Aorta (tissue), 5 donors: ENCODE data around the gene DNAH5. TPM values are rescaled to one million over a fixed set of nuclear protein-coding genes. Genes with fewer than 3 reads are reported as not detected.

Source experiments
- ATAC-seq: fragments of 200-7000 bp; cut with Tn5 transposase; one replicate; pipeline ENCODE4 v1.9.1; 2022; ENCODE audit warnings: moderate library complexity; ENCODE audit not compliant: low FRiP score
- DNase-seq, 2 donors: peaks; one replicate each; pipeline ENCODE4 v3.0.0-alpha.2; 2020
- H3K27ac ChIP-seq, 2 donors: one replicate each; pipeline ENCODE4 v1.5.1; 2013; ENCODE audit warnings: low read length in 2 of 2, mild to moderate bottlenecking in 2 of 2, moderate library complexity in 2 of 2, control low read depth in 1 of 2, inconsistent platforms in 1 of 2, low read depth in 1 of 2
- H3K27me3 ChIP-seq, 2 donors: one replicate each; pipeline ENCODE4 v1.6.1; 2013; ENCODE audit warnings: control low read depth in 1 of 2, low read length in 1 of 2, mild to moderate bottlenecking in 1 of 2, moderate library complexity in 1 of 2; ENCODE audit not compliant: insufficient read depth in 2 of 2, control insufficient read depth in 1 of 2
- H3K36me3 ChIP-seq, 2 donors: one replicate each; pipeline ENCODE4 v1.6.1; 2013; ENCODE audit warnings: control low read depth in 1 of 2, low read length in 1 of 2, mild to moderate bottlenecking in 1 of 2; ENCODE audit not compliant: insufficient read depth in 2 of 2, control insufficient read depth in 1 of 2
- H3K4me1 ChIP-seq, 2 donors: one replicate each; pipeline ENCODE4 v1.6.1; 2013; ENCODE audit warnings: low read length in 2 of 2, control low read depth in 1 of 2, mild to moderate bottlenecking in 1 of 2, moderate library complexity in 1 of 2; ENCODE audit not compliant: insufficient read depth in 2 of 2, control insufficient read depth in 1 of 2
- H3K4me3 ChIP-seq, 2 donors: one replicate each; pipeline ENCODE4 v1.5.1; 2013; ENCODE audit warnings: low read length in 2 of 2, control low read depth in 1 of 2, mild to moderate bottlenecking in 1 of 2
- H3K9me3 ChIP-seq: one replicate; pipeline ENCODE4 v1.6.1; 2013; ENCODE audit warnings: mild to moderate bottlenecking, low read length; ENCODE audit not compliant: control insufficient read depth
- WGBS, 2 donors: extraction: QIAGEN DNeasy Blood & Tissue Kit; methylation state at CpG; one replicate each; pipeline ENCODE4 v1.1.7; 2013; 5-methylcytosine and 5-hydroxymethylcytosine counted together
- intact Hi-C, 2 donors: fragments of 100-400 bp; cut with DNase I; formaldehyde crosslinking; loops; one replicate each; pipeline versions ENCODE4 v1.14.2 to v1.15.0; 2022
- polyA plus RNA-seq, 2 donors: library from polyadenylated mRNA; stranded (reverse); fragments of 200-250 nt; gene quantifications; one replicate each; pipeline ENCODE4 v1.2.3, GENCODE V29; 2013
- total RNA-seq, 2 donors: library from RNA; stranded (reverse); fragmentation: NEBNext Ultra II Directional; extraction: Animal tissue kit (Norgen Biotek cat#: 25700); gene quantifications; one replicate each; pipeline ENCODE4 v1.2.1, GENCODE V29; 2021
- donor health status: healthy with polysubstance abuse.
- donor health status: Bipolar disorder and iron deficiency.
- donor health status: DM: no; HTN: no; CAD: no.
- donor health status: DM: no; HTN: no; CAD: no.
- donor health status: DM: yes; HTN: yes; CAD: no.

The DNAH5 gene
- total and polyA plus RNA-seq, 4 donors, result 0.03 to 0.57 (median 0.36) TPM; not detected in 1

DNA sequence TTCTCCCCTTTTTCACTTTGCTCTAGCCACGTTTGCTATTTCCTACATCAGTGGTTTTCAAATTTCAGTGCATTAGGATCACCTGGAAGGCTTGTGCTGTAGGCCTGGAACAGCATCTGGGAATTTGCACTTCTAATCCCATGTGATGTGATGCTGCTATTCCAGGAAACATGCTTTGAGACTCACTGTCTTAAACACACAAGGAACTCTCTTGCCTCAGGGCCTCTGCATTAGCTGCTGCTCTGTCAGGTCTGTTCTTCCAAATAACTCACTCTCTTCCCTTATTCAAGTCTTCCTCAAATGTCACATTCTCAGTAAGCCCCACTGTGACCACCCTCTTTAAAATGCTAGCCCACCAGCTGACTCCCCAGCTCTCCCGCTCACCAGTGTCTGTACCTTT is 204.0 kb downstream of the DNAH5 start:
- DNase-seq, result no peak
- H3K27ac ChIP-seq, result no peak overlapping the region
- intact Hi-C loops, result no loop called here
- H3K36me3 ChIP-seq, result no peaks in the 10 kb centered on the region
- ATAC-seq, result no peak
- WGBS, 2 donors, result 55 to 56% methylated on average over 2 of the region's 2 CpGs
- no peaks in the 10 kb centered on the region for H3K9me3 ChIP-seq
- no peaks in the 10 kb centered on the region for H3K4me1 ChIP-seq
- no peak overlapping the region for H3K4me3 ChIP-seq
- no peaks in the 10 kb centered on the region for H3K27me3 ChIP-seq

GRCh38 chr5:13739479-13739878 is 205.0 kb downstream of the DNAH5 start:
- DNase-seq (no peak), ATAC-seq (no peak)
- H3K27ac ChIP-seq, result no peak overlapping the region
- H3K36me3 ChIP-seq, result no peaks in the 10 kb centered on the region
- no peak overlapping the region for H3K4me3 ChIP-seq
- H3K4me1 ChIP-seq, result no peaks in the 10 kb centered on the region
- H3K9me3 ChIP-seq, result no peaks in the 10 kb centered on the region
- WGBS, 2 donors, result 82 to 85% methylated on average over 5 of the region's 5 CpGs
- intact Hi-C loops, result no loop called here
- H3K27me3 ChIP-seq, result no peaks in the 10 kb centered on the region

DNA sequence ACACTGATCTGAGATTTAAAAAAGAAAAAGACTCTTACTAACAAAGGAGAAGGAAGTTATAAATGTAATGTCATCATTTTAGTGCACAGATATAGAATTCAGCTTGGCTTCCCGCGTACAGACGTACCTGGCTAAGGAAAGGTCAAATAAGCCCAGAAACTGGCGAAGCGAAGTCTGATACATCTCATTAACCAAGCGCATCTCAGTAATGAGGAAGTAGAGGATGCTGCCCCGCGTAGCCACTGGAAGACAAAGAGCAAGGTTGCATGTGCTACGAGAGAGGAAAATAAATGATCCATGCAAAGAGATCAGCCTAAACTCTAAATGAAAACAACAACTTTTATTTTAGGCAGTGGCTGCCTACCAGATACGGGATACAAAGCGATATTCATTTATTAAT is 208.8 kb downstream of the DNAH5 start:
- WGBS, 2 donors, result 91 to 93% methylated on average over 11 of the region's 11 CpGs
- intact Hi-C loops, result no loop called here
- Histone ChIP-seq H3K36me3 (no peaks in the 10 kb centered on the region), H3K27me3 (no peaks in the 10 kb centered on the region), H3K4me1 (no peaks in the 10 kb centered on the region), H3K27ac (no peak overlapping the region), H3K4me3 (no peak overlapping the region), H3K9me3 (peaks cover 2% of the 10 kb centered on the region)
- no peak for ATAC-seq
- DNase-seq, result no peak

DNA sequence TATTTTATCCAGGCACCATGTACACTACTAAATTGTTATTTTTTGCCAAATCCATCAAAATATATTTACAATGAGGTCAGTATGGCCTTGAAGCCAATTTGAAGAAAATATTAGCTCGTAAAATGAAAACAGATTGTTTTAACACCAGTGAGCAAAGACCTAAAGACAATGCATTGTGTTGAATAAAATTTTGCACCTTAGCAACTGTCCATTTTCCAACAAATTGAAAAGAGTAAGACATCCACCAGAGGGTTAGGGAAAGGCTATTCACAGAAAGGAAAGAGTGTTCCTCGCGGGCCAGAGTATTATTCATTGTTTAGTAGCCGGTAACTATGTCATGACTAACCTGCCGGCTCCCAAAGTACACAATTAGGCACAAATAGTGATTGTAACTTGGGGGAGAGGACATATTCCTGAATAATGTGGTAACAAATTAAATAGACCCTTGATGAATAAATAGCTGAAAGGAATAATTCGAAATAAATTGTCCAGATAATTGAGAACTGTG is 213.3 kb downstream of the DNAH5 start:
- Histone ChIP-seq H3K27me3 (no peaks in the 10 kb centered on the region), H3K9me3 (peaks cover 2% of the 10 kb centered on the region), H3K36me3 (no peaks in the 10 kb centered on the region), H3K4me3 (no peak overlapping the region), H3K4me1 (no peaks in the 10 kb centered on the region), H3K27ac (no peak overlapping the region)
- no peak for ATAC-seq
- intact Hi-C loops, result no loop called here
- 82 to 84% methylated on average over 6 of the region's 6 CpGs for WGBS, 2 donors
- no peak for DNase-seq

DNA sequence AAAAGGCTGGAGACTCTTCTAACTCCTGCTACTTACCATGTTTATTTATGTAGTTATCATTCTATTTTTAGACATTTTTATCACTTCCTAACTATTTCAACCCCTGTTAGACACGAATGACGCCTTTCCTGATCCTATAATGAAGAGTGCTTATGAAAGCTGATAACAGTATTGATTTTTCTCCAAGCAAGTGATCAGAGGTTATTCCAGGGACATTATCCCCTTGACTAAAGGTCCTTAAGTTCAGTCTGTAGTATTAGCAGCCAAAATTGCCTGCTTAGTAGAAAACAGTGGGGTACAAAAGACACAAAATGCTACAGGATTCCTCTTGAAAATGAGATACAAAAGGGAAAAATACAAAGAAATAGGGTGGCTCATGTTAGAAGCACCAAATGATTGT is 235.6 kb downstream of the DNAH5 start:
- no peaks in the 10 kb centered on the region for H3K4me1 ChIP-seq
- no peaks in the 10 kb centered on the region for H3K36me3 ChIP-seq
- DNase-seq (no peak), ATAC-seq (no peak)
- H3K9me3 ChIP-seq, result no peaks in the 10 kb centered on the region
- H3K4me3 ChIP-seq, result no peak overlapping the region
- intact Hi-C loops, result no loop called here
- H3K27ac ChIP-seq, result no peak overlapping the region
- H3K27me3 ChIP-seq, result no peaks in the 10 kb centered on the region
- WGBS, 2 donors, result 21 to 35% methylated on average over 2 of the region's 2 CpGs

GRCh38 chr5:13708432-13708831 is 236.1 kb downstream of the DNAH5 start:
- intact Hi-C loops, result no loop called here
- 41 to 50% methylated on average over 2 of the region's 2 CpGs for WGBS, 2 donors

DNA sequence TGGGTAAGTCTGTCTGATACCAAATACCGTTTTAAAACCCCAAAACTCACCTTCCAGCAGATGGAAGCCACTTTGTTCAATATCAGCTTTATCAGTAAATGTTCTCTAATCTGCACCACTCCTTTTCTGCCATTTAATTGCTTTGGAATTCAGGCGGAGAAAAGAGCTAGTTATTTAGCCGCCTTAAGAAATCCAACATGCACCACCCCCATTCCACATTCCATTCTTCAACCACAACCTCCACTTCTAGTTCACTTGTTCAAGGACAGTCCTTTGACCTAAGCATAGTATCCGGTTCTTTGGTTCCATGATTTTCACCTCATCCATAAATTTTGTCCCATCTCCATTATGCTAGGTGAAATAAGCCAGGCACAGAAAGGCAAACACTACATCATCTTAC is 240.1 kb downstream of the DNAH5 start:
- Histone ChIP-seq H3K4me3 (no peak overlapping the region), H3K9me3 (peaks cover 2% of the 10 kb centered on the region), H3K4me1 (no peaks in the 10 kb centered on the region), H3K27me3 (no peaks in the 10 kb centered on the region), H3K36me3 (no peaks in the 10 kb centered on the region), H3K27ac (no peak overlapping the region)
- DNase-seq (no peak), ATAC-seq (no peak)
- intact Hi-C loops, result no loop called here
- WGBS, 2 donors, result 75 to 77% methylated on average over 4 of the region's 4 CpGs

More at GRCh38 chr5:13708432-13708831, 236.1 kb downstream of the DNAH5 start:
- Histone ChIP-seq H3K4me1 (no peaks in the 10 kb centered on the region), H3K9me3 (no peaks in the 10 kb centered on the region), H3K27me3 (no peaks in the 10 kb centered on the region), H3K36me3 (no peaks in the 10 kb centered on the region), H3K27ac (no peak overlapping the region), H3K4me3 (no peak overlapping the region)
- ATAC-seq, result no peak
- no peak for DNase-seq

- 84 to 90% methylated on average over 6 of the region's 6 CpGs for WGBS, 2 donors
Measured at GRCh38 chr5:13700626-13701025, 243.9 kb downstream of the DNAH5 start.

DNA sequence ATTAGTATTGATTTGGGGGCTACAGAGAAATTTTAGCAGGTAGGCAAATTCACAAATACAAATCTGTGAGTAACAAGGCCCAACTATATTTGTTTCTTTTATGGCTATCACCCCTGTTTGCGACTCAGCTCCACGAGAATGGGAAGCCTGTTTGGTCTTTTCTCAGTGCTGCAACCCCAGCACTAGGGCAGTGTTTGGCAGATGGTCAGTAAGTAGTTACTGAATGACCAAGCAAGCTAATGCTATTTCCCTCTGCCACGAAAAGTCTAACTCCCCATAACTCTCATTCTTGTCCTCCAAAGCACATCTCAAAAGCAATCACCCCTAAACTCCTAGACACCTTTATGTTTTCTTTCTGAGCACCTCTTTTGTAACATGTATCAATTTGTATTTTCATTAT is 245.6 kb downstream of the DNAH5 start:
- H3K36me3 ChIP-seq, result no peaks in the 10 kb centered on the region
- no peaks in the 10 kb centered on the region for H3K4me1 ChIP-seq
- H3K27ac ChIP-seq, result no peak overlapping the region
- H3K4me3 ChIP-seq, result no peak overlapping the region
- peaks cover 3% of the 10 kb centered on the region for H3K9me3 ChIP-seq
- 62 to 67% methylated on average over 3 of the region's 3 CpGs for WGBS, 2 donors
- ATAC-seq (no peak), DNase-seq (no peak)
- intact Hi-C loops, result no loop called here
- H3K27me3 ChIP-seq, result no peaks in the 10 kb centered on the region

More at GRCh38 chr5:13700626-13701025, 243.9 kb downstream of the DNAH5 start:
- Histone ChIP-seq H3K4me1 (no peaks in the 10 kb centered on the region), H3K4me3 (no peak overlapping the region), H3K36me3 (no peaks in the 10 kb centered on the region), H3K27me3 (no peaks in the 10 kb centered on the region), H3K9me3 (peaks cover 3% of the 10 kb centered on the region), H3K27ac (no peak overlapping the region)
- DNase-seq (no peak), ATAC-seq (no peak)
- intact Hi-C loops, result no loop called here
